T-helper 1 cell treated with Interleukin-12 subunit alpha and Interleukin-12 subunit beta and Interleukin-4 antibody, amounts not matched to agents 30 μg/mL and 1 μg/mL, for 36 hours (primary cell): ENCODE measurements around the gene TWIST1.

ENCODE experiments used
- H3K27ac Mint-ChIP-seq: one replicate; pipeline ENCODE4 v1.8.0; 2021; ENCODE audit warnings: mild to moderate bottlenecking, mixed read lengths
- H3K27me3 Mint-ChIP-seq: one replicate; pipeline ENCODE4 v1.8.0; 2021; ENCODE audit warnings: low read depth, mixed read lengths
- H3K36me3 Mint-ChIP-seq: one replicate; pipeline ENCODE4 v1.8.0; 2021; ENCODE audit warnings: low read depth, mixed read lengths
- H3K4me1 Mint-ChIP-seq: one replicate; pipeline ENCODE4 v1.8.0; 2021; ENCODE audit warnings: low read depth, mixed read lengths
- H3K4me3 Mint-ChIP-seq: one replicate; pipeline ENCODE4 v1.8.0; 2021; ENCODE audit warnings: mild to moderate bottlenecking, moderate library complexity, mixed read lengths
- H3K9me3 Mint-ChIP-seq: one replicate; pipeline ENCODE4 v1.8.0; 2021; ENCODE audit warnings: mixed read lengths

Gene TWIST1

DNA sequence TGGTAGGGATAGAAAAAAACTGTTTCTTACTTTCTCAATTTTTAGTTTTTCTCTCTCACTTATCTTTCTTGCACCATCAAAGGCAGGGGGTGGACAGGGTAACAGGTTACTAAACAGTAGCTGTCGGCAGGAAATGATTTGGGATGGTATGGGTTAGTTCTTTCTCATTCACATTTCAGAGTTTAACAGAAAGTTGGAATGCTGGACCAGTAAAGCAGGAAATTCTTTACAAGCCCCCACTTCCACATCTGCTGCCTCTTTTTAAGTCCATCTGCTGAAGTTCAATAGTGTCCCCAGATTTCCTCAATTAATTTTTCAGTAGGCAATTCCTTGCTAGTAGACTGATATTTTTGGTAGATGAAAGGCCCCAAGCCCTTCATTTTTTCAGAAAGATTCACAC is 23.3 kb downstream of the TWIST1 start:
- H3K27me3 Mint-ChIP-seq: peaks cover 4% of the 10 kb centered on the region
- no peaks in the 10 kb centered on the region for H3K4me1 Mint-ChIP-seq
- H3K27ac Mint-ChIP-seq: no peak overlapping the region
- no peaks in the 10 kb centered on the region for H3K9me3 Mint-ChIP-seq
- no peaks in the 10 kb centered on the region for H3K36me3 Mint-ChIP-seq
- H3K4me3 Mint-ChIP-seq: no peak overlapping the region

DNA sequence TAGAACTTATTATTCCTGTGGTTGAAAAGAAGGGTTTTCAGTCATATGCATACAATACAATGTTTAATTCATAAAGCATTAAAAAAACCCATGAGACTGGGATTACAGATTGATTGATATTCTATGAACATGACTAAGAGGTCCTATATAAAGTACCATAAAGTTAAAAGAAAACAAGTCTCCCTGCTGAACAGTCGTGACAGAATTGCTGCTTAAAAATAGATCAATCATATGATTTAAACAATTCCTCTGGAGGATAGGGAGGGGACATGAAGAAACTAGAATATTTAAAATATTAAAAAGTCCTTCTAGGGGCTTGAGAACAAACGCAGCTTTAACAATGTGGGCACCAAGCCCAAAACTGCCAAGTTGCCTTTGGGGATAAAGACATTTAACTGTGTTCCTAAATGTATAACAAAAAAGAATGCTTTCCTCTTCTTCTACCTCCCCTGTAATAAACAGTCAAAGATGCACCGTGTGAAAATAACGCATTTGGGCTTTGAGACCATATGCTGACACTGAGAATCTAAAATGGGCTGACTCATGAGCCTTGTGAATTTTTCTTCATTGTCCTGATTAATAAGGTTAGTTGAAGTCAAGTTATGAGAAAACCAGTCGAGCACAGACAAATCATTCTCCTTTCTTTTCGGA is 25.8 kb downstream of the TWIST1 start:
- Mint-ChIP-seq H3K27me3 (no peaks in the 10 kb centered on the region), H3K9me3 (no peaks in the 10 kb centered on the region), H3K27ac (no peak overlapping the region), H3K36me3 (no peaks in the 10 kb centered on the region), H3K4me1 (no peaks in the 10 kb centered on the region), H3K4me3 (no peak overlapping the region)

DNA sequence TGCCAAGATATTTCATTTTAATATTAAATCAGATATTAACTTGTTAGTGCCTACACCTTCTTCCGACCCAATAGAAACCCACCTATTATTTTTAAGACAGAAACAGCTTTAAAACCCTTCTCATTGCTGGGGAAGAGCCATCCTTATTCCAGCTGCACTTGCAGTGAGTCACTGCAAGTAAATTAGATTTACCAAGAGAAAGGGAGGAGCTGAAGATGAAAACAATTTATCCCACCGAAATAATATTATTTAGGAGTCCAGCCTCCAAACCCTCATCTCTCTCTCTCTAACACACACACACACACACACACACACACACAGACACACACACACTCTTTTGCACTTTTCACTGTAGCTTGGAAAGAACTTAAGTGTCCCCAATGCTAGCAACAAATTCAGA is 26.9 kb downstream of the TWIST1 start:
- H3K27ac Mint-ChIP-seq: no peak overlapping the region

DNA sequence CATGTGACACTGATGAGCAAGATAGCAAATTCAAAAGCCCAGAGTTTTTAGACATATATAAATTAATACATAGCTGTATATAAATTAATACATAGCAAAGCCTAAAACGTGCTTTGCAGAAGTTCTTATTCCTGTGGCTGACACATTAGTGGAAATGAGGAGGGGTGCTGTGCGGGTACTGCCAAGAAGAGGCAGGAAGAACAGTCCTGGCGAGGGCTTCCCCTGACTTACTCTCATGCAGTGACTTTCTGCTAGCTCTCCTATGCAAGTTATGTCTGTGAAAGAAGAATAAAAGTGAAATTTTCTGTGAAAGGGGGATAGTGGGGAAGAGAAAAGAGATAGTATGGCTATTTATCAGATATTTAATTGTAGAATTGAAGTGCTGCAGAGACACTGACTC is 27.6 kb downstream of the TWIST1 start:
- Mint-ChIP-seq H3K27me3 (no peaks in the 10 kb centered on the region), H3K27ac (no peak overlapping the region), H3K4me3 (no peak overlapping the region), H3K4me1 (no peaks in the 10 kb centered on the region), H3K36me3 (no peaks in the 10 kb centered on the region), H3K9me3 (no peaks in the 10 kb centered on the region)

More for the DNA sequence above, 26.9 kb downstream of the TWIST1 start:
- no peak overlapping the region for H3K4me3 Mint-ChIP-seq
- no peaks in the 10 kb centered on the region for H3K4me1 Mint-ChIP-seq
- H3K27me3 Mint-ChIP-seq: no peaks in the 10 kb centered on the region
- H3K36me3 Mint-ChIP-seq: no peaks in the 10 kb centered on the region
- H3K9me3 Mint-ChIP-seq: no peaks in the 10 kb centered on the region

DNA sequence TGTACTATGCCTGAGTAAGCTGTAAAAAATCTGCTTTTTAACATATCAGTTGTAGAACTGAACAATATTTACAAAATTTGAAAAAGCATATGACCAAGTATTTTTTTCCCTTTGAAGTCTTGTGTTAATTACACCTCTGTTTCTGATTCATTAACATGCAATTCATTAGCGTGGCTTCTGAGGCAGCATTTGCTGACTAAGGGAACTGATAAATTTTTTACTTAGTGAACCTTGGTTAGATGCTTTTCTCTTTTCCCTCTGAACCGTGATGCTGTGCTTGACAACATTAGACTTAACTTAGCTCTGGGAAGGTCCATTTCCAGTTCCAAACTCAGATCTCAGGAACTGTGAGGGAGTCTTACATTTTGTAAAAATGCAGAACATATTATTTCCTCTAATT is 28.1 kb downstream of the TWIST1 start:
- Mint-ChIP-seq H3K36me3 (no peaks in the 10 kb centered on the region), H3K27me3 (no peaks in the 10 kb centered on the region), H3K4me3 (no peak overlapping the region), H3K9me3 (no peaks in the 10 kb centered on the region), H3K4me1 (no peaks in the 10 kb centered on the region), H3K27ac (no peak overlapping the region)

DNA sequence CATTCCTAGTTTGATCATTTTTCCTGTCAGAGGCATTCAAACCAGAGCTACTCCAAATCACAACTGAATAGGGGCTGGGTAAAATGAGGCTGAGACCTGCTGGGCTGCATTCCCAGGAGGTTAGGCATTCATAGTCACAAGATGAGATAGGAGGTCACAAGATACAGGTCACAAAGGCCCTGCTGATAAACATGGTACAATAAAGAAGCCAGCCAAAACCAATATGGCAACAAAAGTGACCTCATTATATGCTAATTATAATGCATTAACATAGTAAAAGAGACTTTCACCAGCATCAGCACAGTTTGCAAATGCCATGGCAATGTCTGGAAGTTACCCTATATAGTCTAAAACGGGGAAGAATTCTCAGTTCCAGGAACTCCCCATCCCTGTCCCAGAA is 37.3 kb downstream of the TWIST1 start:
- no peak overlapping the region for H3K4me3 Mint-ChIP-seq
- no peaks in the 10 kb centered on the region for H3K4me1 Mint-ChIP-seq
- H3K36me3 Mint-ChIP-seq: no peaks in the 10 kb centered on the region
- no peaks in the 10 kb centered on the region for H3K27me3 Mint-ChIP-seq
- H3K9me3 Mint-ChIP-seq: peaks cover 3% of the 10 kb centered on the region
- no peak overlapping the region for H3K27ac Mint-ChIP-seq

DNA sequence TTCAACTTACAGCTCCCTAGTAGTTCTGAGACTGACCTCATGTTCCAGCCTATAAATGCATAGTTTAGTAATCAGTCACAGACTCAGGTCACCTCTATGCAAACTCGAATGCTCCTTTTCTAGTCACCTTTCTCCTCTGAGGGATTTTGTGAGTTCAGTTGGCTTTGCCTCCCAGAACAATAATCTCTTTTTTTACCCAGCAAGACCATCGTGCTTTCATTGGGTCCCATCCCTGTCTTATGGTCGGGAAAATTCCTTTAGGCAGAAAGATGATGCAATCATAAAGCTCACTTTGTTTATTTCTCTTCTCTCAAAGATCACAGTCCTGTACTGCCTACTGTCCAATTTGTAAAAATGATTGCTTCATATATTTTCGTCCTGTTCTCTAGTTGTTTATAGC is 38.4 kb downstream of the TWIST1 start:
- H3K36me3 Mint-ChIP-seq: no peaks in the 10 kb centered on the region
- peaks cover 3% of the 10 kb centered on the region for H3K9me3 Mint-ChIP-seq
- no peaks in the 10 kb centered on the region for H3K27me3 Mint-ChIP-seq
- no peaks in the 10 kb centered on the region for H3K4me1 Mint-ChIP-seq
- no peak overlapping the region for H3K27ac Mint-ChIP-seq
- no peak overlapping the region for H3K4me3 Mint-ChIP-seq

DNA sequence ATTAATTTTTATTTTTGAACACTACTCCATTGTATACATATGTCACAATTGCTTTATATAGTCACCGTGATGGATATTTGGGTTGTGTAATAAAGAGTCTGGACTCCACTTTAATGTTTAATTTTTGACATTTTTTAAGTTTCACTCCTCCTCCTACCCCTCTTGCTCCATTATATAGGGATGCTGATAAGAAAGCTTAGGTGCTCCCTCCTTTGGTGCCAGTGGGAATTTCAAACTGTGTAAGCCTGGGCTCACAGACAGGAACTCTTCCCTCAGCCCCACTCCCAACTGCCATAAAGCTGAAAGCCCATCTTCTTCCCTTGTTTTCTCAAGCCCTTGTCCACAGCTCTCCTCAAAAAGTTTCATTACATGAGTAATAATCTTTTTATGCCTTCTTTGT is 47.6 kb downstream of the TWIST1 start:
- Mint-ChIP-seq H3K4me1 (no peaks in the 10 kb centered on the region), H3K36me3 (no peaks in the 10 kb centered on the region), H3K9me3 (no peaks in the 10 kb centered on the region), H3K4me3 (no peak overlapping the region), H3K27me3 (no peaks in the 10 kb centered on the region), H3K27ac (no peak overlapping the region)

DNA sequence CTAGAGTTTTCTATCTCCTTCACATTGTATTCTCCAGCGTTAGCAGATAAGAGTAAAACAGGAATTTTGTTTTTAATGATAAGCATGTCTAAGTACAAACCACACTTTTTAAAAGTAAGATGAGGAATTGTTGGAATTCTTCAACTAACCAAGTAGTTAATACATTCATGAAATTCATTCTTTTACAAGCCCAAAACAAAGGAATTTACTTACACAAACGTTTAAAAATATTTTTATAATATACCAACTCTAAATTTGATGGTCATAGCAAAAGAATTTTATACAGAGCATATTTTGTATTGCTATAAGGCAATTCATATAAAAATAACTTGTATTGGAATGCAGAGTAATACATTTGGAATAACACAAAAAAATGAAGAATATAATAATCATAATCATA is 51.3 kb downstream of the TWIST1 start:
- Mint-ChIP-seq H3K36me3 (no peaks in the 10 kb centered on the region), H3K27me3 (no peaks in the 10 kb centered on the region), H3K9me3 (no peaks in the 10 kb centered on the region), H3K27ac (no peak overlapping the region), H3K4me3 (no peak overlapping the region), H3K4me1 (no peaks in the 10 kb centered on the region)
